Measurements from ENCODE around the gene PSMA7. TPM values are rescaled to one million over a fixed set of nuclear protein-coding genes. Genes with fewer than 3 reads are reported as not detected.

PSMA7 gene
- total and polyA plus RNA-seq, 2 donors from 2014 or later, result 190 to 315 TPM

DNA sequence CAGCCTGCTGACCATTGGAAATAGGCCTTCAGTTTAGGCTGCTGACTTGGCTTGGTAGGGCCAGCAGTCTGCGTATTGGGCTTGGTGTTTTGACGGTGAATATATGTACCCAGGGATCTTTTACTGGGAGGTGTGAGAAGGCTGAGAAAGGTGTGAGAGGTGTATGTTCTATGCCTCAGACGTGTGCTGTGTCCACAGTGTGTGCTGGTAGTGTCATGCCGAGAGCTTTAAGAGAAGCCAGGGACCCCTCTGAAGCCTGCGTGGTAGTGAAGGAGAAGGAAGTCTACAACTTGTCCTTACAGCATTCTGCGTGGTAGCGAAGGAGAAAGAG, 2.5 kb upstream of the PSMA7 start:
- Histone ChIP-seq H3K27ac (ENCODE audit: low read depth in 2 of 2, low read length in 2 of 2) (no peak overlapping the region), H3K4me1 (ENCODE audit: control insufficient read depth in 2 of 3, insufficient read depth in 2 of 3, low read depth in 1 of 3, low read length in 3 of 3) (peaks cover 2 to 50% (median 30%) of the 10 kb centered on the region in 3 donors), H3K4me3 (ENCODE audit: low read length in 3 of 3) (no peak overlapping the region), H3K36me3 (ENCODE audit: control insufficient read depth in 2 of 3, insufficient read depth in 3 of 3, low read length in 3 of 3) (peaks cover 0 to 4% (median 2%) of the 10 kb centered on the region in 3 donors), H3K9ac (ENCODE audit: low read length in 3 of 3) (no peak overlapping the region), H3K27me3 (ENCODE audit: control insufficient read depth, insufficient read depth, low read length) (no peaks in the 10 kb centered on the region), H3K9me3 (ENCODE audit: control insufficient read depth in 2 of 3, insufficient read depth in 1 of 3, low read length in 3 of 3) (no peaks in the 10 kb centered on the region)
- TF ChIP-seq, protein P1, sequence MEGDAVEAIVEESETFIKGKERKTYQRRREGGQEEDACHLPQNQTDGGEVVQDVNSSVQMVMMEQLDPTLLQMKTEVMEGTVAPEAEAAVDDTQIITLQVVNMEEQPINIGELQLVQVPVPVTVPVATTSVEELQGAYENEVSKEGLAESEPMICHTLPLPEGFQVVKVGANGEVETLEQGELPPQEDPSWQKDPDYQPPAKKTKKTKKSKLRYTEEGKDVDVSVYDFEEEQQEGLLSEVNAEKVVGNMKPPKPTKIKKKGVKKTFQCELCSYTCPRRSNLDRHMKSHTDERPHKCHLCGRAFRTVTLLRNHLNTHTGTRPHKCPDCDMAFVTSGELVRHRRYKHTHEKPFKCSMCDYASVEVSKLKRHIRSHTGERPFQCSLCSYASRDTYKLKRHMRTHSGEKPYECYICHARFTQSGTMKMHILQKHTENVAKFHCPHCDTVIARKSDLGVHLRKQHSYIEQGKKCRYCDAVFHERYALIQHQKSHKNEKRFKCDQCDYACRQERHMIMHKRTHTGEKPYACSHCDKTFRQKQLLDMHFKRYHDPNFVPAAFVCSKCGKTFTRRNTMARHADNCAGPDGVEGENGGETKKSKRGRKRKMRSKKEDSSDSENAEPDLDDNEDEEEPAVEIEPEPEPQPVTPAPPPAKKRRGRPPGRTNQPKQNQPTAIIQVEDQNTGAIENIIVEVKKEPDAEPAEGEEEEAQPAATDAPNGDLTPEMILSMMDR (IDR thresholded peaks at IDR 0.05; ENCODE audit: borderline replicate concordance, extremely low read depth, insufficient read depth), result no peak
- FAIRE-seq, result no peak
- no peak for DNase-seq
- intact Hi-C loops (cut with DNase I), result no loop called here

DNA sequence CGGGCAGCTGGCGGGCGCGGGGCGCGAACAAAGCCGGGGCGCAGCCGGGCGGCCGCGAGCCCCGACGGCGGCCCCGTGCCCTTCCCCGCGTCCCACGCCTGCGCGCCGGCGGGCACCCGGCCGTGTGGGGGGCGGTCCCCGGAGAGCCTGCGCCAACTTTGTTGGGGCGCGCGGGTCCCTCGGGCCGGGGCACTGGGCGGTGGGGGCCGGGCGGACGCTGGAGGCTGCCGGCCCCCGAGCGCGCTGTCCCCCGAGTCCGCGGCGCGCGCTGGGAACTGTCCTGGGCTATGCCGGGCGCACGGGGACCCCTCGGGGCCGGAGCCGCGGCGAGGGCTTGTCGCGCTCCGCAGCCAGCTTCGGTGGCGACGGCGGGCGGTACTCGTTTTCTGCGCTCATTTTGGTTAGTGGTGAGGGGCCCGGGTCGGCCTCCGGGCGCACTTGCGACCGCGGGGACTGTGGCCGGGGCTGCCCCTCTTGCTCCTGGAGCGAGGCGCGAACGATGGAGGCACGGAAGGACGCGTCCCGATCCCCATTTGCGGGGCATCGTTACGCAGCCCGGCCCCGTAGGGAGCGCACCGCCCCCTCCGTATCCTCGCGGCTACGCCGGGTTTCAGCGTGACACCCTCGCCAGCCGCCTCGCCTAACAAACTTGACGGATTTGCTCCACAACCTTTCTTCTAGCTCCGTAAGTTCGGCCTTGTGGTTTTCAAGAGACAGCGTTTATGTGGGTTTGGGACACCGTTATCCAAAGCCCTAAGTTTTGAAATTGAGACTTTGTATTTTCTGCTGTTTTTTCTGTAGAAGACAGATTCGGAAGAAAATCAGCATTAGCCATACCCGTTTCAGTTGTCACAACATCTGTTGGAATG, 997 bp upstream of the PSMA7 start:
- FAIRE-seq (no peak), DNase-seq (peak in 3 of 5 donors; percentile 51 to 74 (median 62))
- Histone ChIP-seq H3K36me3 (ENCODE audit: control insufficient read depth in 2 of 3, insufficient read depth in 3 of 3, low read length in 3 of 3) (peaks cover 6 to 13% (median 12%) of the 10 kb centered on the region in 3 donors), H3K27ac (ENCODE audit: low read depth in 2 of 2, low read length in 2 of 2) (peak overlapping the region; percentile 52 to 71), H3K9me3 (ENCODE audit: control insufficient read depth in 2 of 3, insufficient read depth in 1 of 3, low read length in 3 of 3) (no peaks in the 10 kb centered on the region), H3K4me1 (ENCODE audit: control insufficient read depth in 2 of 3, insufficient read depth in 2 of 3, low read depth in 1 of 3, low read length in 3 of 3) (peaks cover 2 to 41% (median 26%) of the 10 kb centered on the region in 3 donors), H3K4me3 (ENCODE audit: low read length in 3 of 3) (peak overlapping the region; percentile 57 to 74 (median 59)), H3K9ac (ENCODE audit: low read length in 3 of 3) (peak overlapping the region; percentile 22 to 77 (median 27)), H3K27me3 (ENCODE audit: control insufficient read depth, insufficient read depth, low read length) (no peaks in the 10 kb centered on the region)
- intact Hi-C loops (cut with DNase I), result no loop called here
- TF ChIP-seq, protein P1 (IDR thresholded peaks at IDR 0.05; ENCODE audit: borderline replicate concordance, extremely low read depth, insufficient read depth), result no peak

DNA sequence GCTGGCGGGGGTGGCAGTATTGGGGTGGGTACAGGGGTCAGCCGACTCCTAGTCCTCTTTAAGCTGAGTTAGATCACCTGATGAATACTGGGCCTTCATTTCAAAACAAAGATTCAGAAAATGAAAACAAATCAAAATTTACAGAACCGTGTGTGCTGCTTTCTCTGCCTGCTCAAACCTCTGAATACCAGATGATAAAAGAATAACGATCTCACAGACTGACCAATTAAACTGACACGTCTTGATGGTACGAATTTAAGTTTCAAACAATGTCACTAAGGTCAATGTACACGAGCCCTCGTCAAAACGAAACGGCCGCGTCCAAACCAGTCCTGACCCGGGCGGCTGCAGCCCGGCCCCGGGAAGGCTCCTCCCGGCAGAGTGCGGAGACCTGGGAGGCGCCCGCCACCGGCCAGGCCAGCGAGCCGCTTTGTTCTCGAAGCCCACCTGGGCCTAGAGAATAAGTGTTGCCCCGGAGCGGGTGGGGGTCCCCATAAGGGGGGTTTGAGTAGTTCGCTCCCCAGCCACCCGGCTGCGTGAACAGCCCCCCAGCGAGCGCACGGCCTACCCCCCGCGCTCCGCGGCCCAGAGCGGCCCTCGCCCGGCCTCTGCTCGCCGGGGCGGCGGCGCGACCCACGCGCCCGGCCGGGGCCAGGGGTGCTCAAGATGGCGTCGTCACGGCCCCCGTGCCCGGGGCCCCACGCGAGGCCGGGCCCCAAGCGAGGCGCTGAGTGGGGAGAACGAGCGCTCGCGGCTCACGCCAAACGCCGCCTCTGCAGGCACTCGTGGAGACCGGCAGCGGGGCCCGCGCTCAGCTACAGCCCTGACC, 728 bp downstream of the PSMA7 start:
- Histone ChIP-seq H3K4me3 (ENCODE audit: low read length in 3 of 3) (peak overlapping the region; percentile 57 to 67 (median 60)), H3K9me3 (ENCODE audit: control insufficient read depth in 2 of 3, insufficient read depth in 1 of 3, low read length in 3 of 3) (no peaks in the 10 kb centered on the region), H3K4me1 (ENCODE audit: control insufficient read depth in 2 of 3, insufficient read depth in 2 of 3, low read depth in 1 of 3, low read length in 3 of 3) (peaks cover 2 to 34% (median 26%) of the 10 kb centered on the region in 3 donors), H3K27ac (ENCODE audit: low read depth in 2 of 2, low read length in 2 of 2) (peak overlapping the region; percentile 89 to 95), H3K9ac (ENCODE audit: low read length in 3 of 3) (peak overlapping the region; percentile 20 to 60 (median 20)), H3K27me3 (ENCODE audit: control insufficient read depth, insufficient read depth, low read length) (no peaks in the 10 kb centered on the region), H3K36me3 (ENCODE audit: control insufficient read depth in 2 of 3, insufficient read depth in 3 of 3, low read length in 3 of 3) (peaks cover 13 to 28% (median 26%) of the 10 kb centered on the region in 3 donors)
- TF ChIP-seq, protein P1 (IDR thresholded peaks at IDR 0.05; ENCODE audit: borderline replicate concordance, extremely low read depth, insufficient read depth), result no peak
- DNase-seq (peak in 1 of 5 donors; percentile 34), FAIRE-seq (no peak)
- intact Hi-C loops (cut with DNase I), result no loop called here
